HCT116 (cell line): ENCODE results near the gene FRAS1. TPM values are rescaled to one million over a fixed set of nuclear protein-coding genes. Genes with fewer than 3 reads are reported as not detected.

Experiments used
- ATAC-seq: fragments of 200-7000 bp; cut with Tn5 transposase; 2 replicates; pipeline ENCODE4 v1.9.1; 2020; ENCODE audit warnings: mild to moderate bottlenecking, moderate library complexity
- BruUV-seq: library from RNA; stranded (reverse); fragments of 400-500 nt; replicated peaks from 2 replicates; lab custom pipeline; 2021; lab: Mats Ljungman, UMichigan
- CTCF ChIA-PET: fragments of 300-600 bp; sonication (Branson Sonifier 250); formaldehyde crosslinking; loops from one replicate; lab custom pipeline; 2021; ENCODE audit warnings: antibody characterized with exemption; lab: Charles Lee
- POLR2A ChIA-PET: fragments of 300-600, 350-600 bp; sonication (Branson Sonifier 250); formaldehyde crosslinking; loops from one replicate; lab custom pipeline; 2021; ENCODE audit warnings: antibody characterized with exemption; lab: Charles Lee
- RAD21 ChIA-PET, 2 experiments: fragments of 300-600 bp; sonication (Branson Sonifier 250); formaldehyde crosslinking; loops; one replicate each; lab custom pipeline; 2023; ENCODE audit warnings: low total read pairs in 2 of 2; ENCODE audit not compliant: uncharacterized antibody in 2 of 2, unreplicated experiment in 2 of 2, low non-redundant PET in 1 of 2; lab: Charles Lee
- DNase-seq: peaks from one replicate; pipeline ENCODE4 v3.0.0-alpha.2; 2010; ENCODE audit warnings: low read depth, low spot score
- H2AFZ ChIP-seq: fragments of 200-600 bp; shearing (Covaris generic), sonication (generic); 2 replicates; pipeline ENCODE4 v1.6.1; 2017; ENCODE audit warnings: low read depth, mixed run types, mixed read lengths, antibody characterized with exemption, low read length; ENCODE audit not compliant: poor library complexity, severe bottlenecking
- H3K27ac ChIP-seq: 2 replicates; pipeline ENCODE4 v1.5.1; 2012; ENCODE audit warnings: low read depth, low read length
- H3K27me3 ChIP-seq: fragments of 200-600 bp; sonication (generic); 2 replicates; pipeline ENCODE4 v1.6.1; 2016; ENCODE audit warnings: mixed run types, low read length, mixed read lengths; ENCODE audit not compliant: insufficient read depth
- H3K36me3 ChIP-seq, 2 experiments: fragments of 200-500 bp in 1 of 2; fragments of 200-600 bp in 1 of 2; sonication (Bioruptor generic) in 1 of 2; sonication (generic) in 1 of 2; 2 replicates each; pipeline versions ENCODE4 v1.5.1 to v1.6.1; 2014 to 2016; ENCODE audit warnings: low read length in 2 of 2, inconsistent platforms in 1 of 2, mixed read lengths in 1 of 2, mixed run types in 1 of 2; ENCODE audit not compliant: insufficient read depth in 2 of 2, control insufficient read depth in 1 of 2
- H3K4me1 ChIP-seq, 2 experiments: fragments of 200-600 bp in 1 of 2; sonication (generic) in 1 of 2; 2 replicates each; pipeline versions ENCODE4 v1.5.1 to v1.6.1; 2012 to 2017; ENCODE audit warnings: low read length in 2 of 2, inconsistent platforms in 1 of 2, mild to moderate bottlenecking in 1 of 2, mixed read lengths in 1 of 2, mixed run types in 1 of 2, moderate library complexity in 1 of 2; ENCODE audit not compliant: insufficient read depth in 2 of 2, control insufficient read depth in 1 of 2
- H3K4me2 ChIP-seq: fragments of 200-600 bp; sonication (generic); 2 replicates; pipeline ENCODE4 v1.6.1; 2017; ENCODE audit warnings: mixed run types, low read length, mixed read lengths
- H3K4me3 ChIP-seq, 2 experiments: fragments of 200-600 bp in 1 of 2; sonication (generic) in 1 of 2; replicated peaks in 1 of 2; 2 replicates each; pipeline ENCODE4 v1.5.1; 2011 to 2016; ENCODE audit warnings: low read length in 2 of 2, control low read depth in 1 of 2, low read depth in 1 of 2, mild to moderate bottlenecking in 1 of 2, mixed read lengths in 1 of 2, mixed run types in 1 of 2
- H3K79me2 ChIP-seq: fragments of 200-600 bp; sonication (generic); 2 replicates; pipeline ENCODE4 v1.6.1; 2017; ENCODE audit warnings: mild to moderate bottlenecking, mixed run types, low read length, moderate library complexity, mixed read lengths; ENCODE audit not compliant: insufficient read depth
- H3K9ac ChIP-seq: fragments of 200-600 bp; sonication (generic); 2 replicates; pipeline ENCODE4 v1.6.1; 2016; ENCODE audit warnings: low read length, mixed read lengths
- H3K9me2 ChIP-seq: fragments of 200-600 bp; sonication (generic), shearing (Covaris generic); 2 replicates; pipeline ENCODE4 v1.6.1; 2017; ENCODE audit warnings: mixed run types, mild to moderate bottlenecking, moderate library complexity; ENCODE audit not compliant: insufficient read depth
- H3K9me3 ChIP-seq, 2 experiments: fragments of 200-500 bp in 1 of 2; fragments of 200-600 bp in 1 of 2; sonication (Bioruptor generic) in 1 of 2; sonication (generic) in 1 of 2; 2 replicates each; pipeline ENCODE4 v1.6.1; 2014 to 2017; ENCODE audit warnings: low read length in 2 of 2, mixed read lengths in 2 of 2, inconsistent platforms in 1 of 2, low read depth in 1 of 2, mild to moderate bottlenecking in 1 of 2, mixed run types in 1 of 2, moderate library complexity in 1 of 2; ENCODE audit not compliant: control insufficient read depth in 1 of 2, insufficient read depth in 1 of 2
- H4K20me1 ChIP-seq: fragments of 200-600 bp; sonication (generic), shearing (Covaris generic); 2 replicates; pipeline ENCODE4 v1.6.1; 2017; ENCODE audit warnings: mixed run types, mild to moderate bottlenecking, moderate library complexity; ENCODE audit not compliant: insufficient read depth
- CBX3 ChIP-seq: IDR thresholded peaks from 2 replicates; pipeline ENCODE4 v1.6.1; 2012; ENCODE audit warnings: low read depth
- CTCF ChIP-seq, 3 experiments: fragments of 200-600 bp in 1 of 3; sonication (generic) in 1 of 3; IDR thresholded peaks in 2 of 3; conservative IDR thresholded peaks in 1 of 3; 2 replicates each; pipeline ENCODE4 v1.5.1; 2012 to 2017; ENCODE audit warnings: low read depth in 2 of 3, low read length in 2 of 3, antibody characterized with exemption in 1 of 3, borderline replicate concordance in 1 of 3, control low read depth in 1 of 3, mild to moderate bottlenecking in 1 of 3, mixed read lengths in 1 of 3, mixed run types in 1 of 3, moderate library complexity in 1 of 3; ENCODE audit not compliant: insufficient read depth in 1 of 3
- EGR1 ChIP-seq: IDR thresholded peaks from 2 replicates; pipeline ENCODE4 v1.6.1; 2012; ENCODE audit warnings: low read depth
- EZH2 ChIP-seq: fragments of 200-600 bp; sonication (generic); IDR thresholded peaks from 2 replicates; pipeline ENCODE4 v1.6.1; 2017; ENCODE audit warnings: antibody characterized with exemption, mixed run types
- EZH2phosphoT487 ChIP-seq: fragments of 200-600 bp; IDR thresholded peaks from 2 replicates; pipeline ENCODE4 v1.6.1; 2018; ENCODE audit warnings: antibody characterized with exemption, borderline replicate concordance
- JUND ChIP-seq: IDR thresholded peaks from 2 replicates; pipeline ENCODE4 v1.6.1; 2012
- POLR2AphosphoS5 ChIP-seq: IDR thresholded peaks from 2 replicates; pipeline ENCODE4 v1.6.1; 2011; ENCODE audit warnings: mild to moderate bottlenecking, low read depth, low read length, moderate library complexity
- REST ChIP-seq: IDR thresholded peaks from 2 replicates; pipeline ENCODE4 v1.6.1; 2012; ENCODE audit warnings: low read depth
- SIN3A ChIP-seq: IDR thresholded peaks from 2 replicates; pipeline ENCODE4 v1.6.1; 2012; ENCODE audit warnings: low read depth
- ZBTB33 ChIP-seq: IDR thresholded peaks from 2 replicates; pipeline ENCODE4 v1.6.1; 2011; ENCODE audit warnings: mild to moderate bottlenecking, low read length, moderate library complexity; ENCODE audit not compliant: insufficient replicate concordance; ENCODE audit errors: extremely low read depth
- ZFX ChIP-seq: fragments of 450-650 bp; IDR thresholded peaks from 2 replicates; pipeline ENCODE4 v1.6.1; 2017
- ZNF274 ChIP-seq: fragments of 200-500 bp; sonication (Bioruptor generic); IDR thresholded peaks from 2 replicates; pipeline ENCODE4 v1.6.1; 2014; ENCODE audit warnings: mild to moderate bottlenecking, low read depth, low read length, inconsistent platforms
- intact Hi-C: fragments of 100-400 bp; cut with micrococcal nuclease; formaldehyde crosslinking; loops from 2 replicates; pipeline ENCODE4 v1.10.0; 2022
- total RNA-seq: library from RNA; stranded (reverse); gene quantifications from one replicate; pipeline ENCODE4 v1.2.1, GENCODE V29; 2021; ENCODE audit not compliant: unreplicated experiment
- TF ChIP-seq, protein P1 (sequence below): IDR thresholded peaks from 2 replicates; pipeline ENCODE4 v1.6.1; 2012

Gene FRAS1
- total RNA-seq, 1 experiment from 2014 or later = 33.5 TPM

DNA sequence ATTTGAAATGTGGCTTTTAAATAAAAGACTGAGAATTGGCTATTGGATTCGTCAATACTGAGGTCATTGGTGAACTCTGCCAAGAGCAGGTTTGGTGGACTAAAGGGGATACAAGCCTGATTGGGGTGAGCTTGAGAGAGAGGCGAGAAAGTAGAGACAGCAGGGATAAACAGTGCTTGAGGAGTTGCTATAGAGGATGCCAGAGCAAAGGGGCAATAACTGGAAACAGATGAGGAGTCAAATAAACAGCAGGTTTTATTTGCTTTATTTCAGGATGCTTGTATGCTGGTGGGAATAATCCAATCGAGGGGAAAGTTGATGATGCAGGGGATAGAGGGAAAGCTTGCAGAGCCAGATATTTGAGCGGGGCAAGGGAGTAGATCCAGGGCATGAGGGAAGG lies 470.4 kb downstream of the FRAS1 start:
- ATAC-seq (no peak), DNase-seq (no peak)
- Histone ChIP-seq H3K4me2 (no peak overlapping the region), H3K4me1 (peaks cover 4 to 32% of the 10 kb centered on the region in 2 experiments; a peak in 3 of 4 replicates), H4K20me1 (no peaks in the 10 kb centered on the region), H3K27me3 (no peaks in the 10 kb centered on the region), H3K4me3 (no peak overlapping the region), H3K79me2 (no peaks in the 10 kb centered on the region), H3K9me3 (no peaks in the 10 kb centered on the region), H3K36me3 (no peaks in the 10 kb centered on the region; a peak in 1 of 4 replicates), H3K27ac (no peak overlapping the region), H3K9ac (no peak overlapping the region), H2AFZ (no peak overlapping the region), H3K9me2 (no peaks in the 10 kb centered on the region)
- ChIA-PET RAD21 (no interaction called here), POLR2A (no interaction called here), CTCF (no interaction called here)
- TF ChIP-seq ZFX = no peak
- no peak for TF ChIP-seq CTCF (IDR thresholded peaks at IDR 0.05 in 2 of 3, conservative IDR thresholded peaks at IDR 0.05 in 1 of 3; ENCODE audit: borderline replicate concordance in 1 of 3, insufficient read depth in 1 of 3, low read depth in 2 of 3, low read length in 2 of 3)
- no peak for TF ChIP-seq CBX3
- TF ChIP-seq ZNF274 = no peak
- BruUV-seq = no TSS peak
- intact Hi-C loops = no loop called here

- H2AFZ ChIP-seq = no peak overlapping the region
- ChIA-PET CTCF (no interaction called here), RAD21 (no interaction called here), POLR2A (no interaction called here)
- BruUV-seq = no TSS peak
- intact Hi-C loops = no loop called here
- no peaks in the 10 kb centered on the region; a peak in 1 of 4 replicates for H3K36me3 ChIP-seq
- no peak overlapping the region for H3K27ac ChIP-seq
- no peak overlapping the region for H3K9ac ChIP-seq
- H3K4me2 ChIP-seq = no peak overlapping the region
- no peak overlapping the region for H3K4me3 ChIP-seq
- ATAC-seq (no peak), DNase-seq (no peak)
- H3K4me1 ChIP-seq = peaks cover 6 to 39% of the 10 kb centered on the region in 2 experiments
- H4K20me1 ChIP-seq = no peaks in the 10 kb centered on the region
- no peak for TF ChIP-seq REST
- TF ChIP-seq EGR1 = no peak
- TF ChIP-seq SIN3A = no peak
- TF ChIP-seq, protein P1, sequence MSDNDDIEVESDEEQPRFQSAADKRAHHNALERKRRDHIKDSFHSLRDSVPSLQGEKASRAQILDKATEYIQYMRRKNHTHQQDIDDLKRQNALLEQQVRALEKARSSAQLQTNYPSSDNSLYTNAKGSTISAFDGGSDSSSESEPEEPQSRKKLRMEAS = no peak
- TF ChIP-seq ZBTB33 = no peak
- TF ChIP-seq POLR2AphosphoS5 = no peak
- TF ChIP-seq EZH2 = no peak
- no peak for TF ChIP-seq ZNF274
- no peak for TF ChIP-seq EZH2phosphoT487
- TF ChIP-seq JUND = no peak
- no peaks in the 10 kb centered on the region for H3K9me2 ChIP-seq
- no peaks in the 10 kb centered on the region for H3K79me2 ChIP-seq
- H3K27me3 ChIP-seq = no peaks in the 10 kb centered on the region
- no peaks in the 10 kb centered on the region for H3K9me3 ChIP-seq
Observed at GRCh38 chr4:78528327-78528726, 471.2 kb downstream of the FRAS1 start.
